Trophoblast cell (in vitro differentiated cells and primary cell): ENCODE data around the gene GNAL.

Source experiments
- DNase-seq, 2 donors: peaks; one replicate each; pipeline ENCODE4 v3.0.0-alpha.2; 2016
- H2AFZ ChIP-seq: 2 replicates; pipeline ENCODE4 v1.6.1; 2013; ENCODE audit warnings: low read length, moderate library complexity, mild to moderate bottlenecking; ENCODE audit not compliant: insufficient read depth, poor library complexity
- H2AK5ac ChIP-seq: 2 replicates; pipeline ENCODE4 v1.6.1; 2013; ENCODE audit warnings: mild to moderate bottlenecking, low read length
- H2BK120ac ChIP-seq: 2 replicates; pipeline ENCODE4 v1.6.1; 2013; ENCODE audit warnings: low read length, mild to moderate bottlenecking, moderate library complexity; ENCODE audit not compliant: insufficient read depth, poor library complexity
- H2BK12ac ChIP-seq: 2 replicates; pipeline ENCODE4 v1.6.1; 2013; ENCODE audit warnings: mild to moderate bottlenecking, low read length, moderate library complexity
- H2BK5ac ChIP-seq: 2 replicates; pipeline ENCODE4 v1.6.1; 2013; ENCODE audit warnings: low read length, low read depth, moderate library complexity, mild to moderate bottlenecking; ENCODE audit not compliant: poor library complexity
- H3K14ac ChIP-seq: 2 replicates; pipeline ENCODE4 v1.6.1; 2013; ENCODE audit warnings: mild to moderate bottlenecking, low read length
- H3K18ac ChIP-seq: 2 replicates; pipeline ENCODE4 v1.6.1; 2013; ENCODE audit warnings: mild to moderate bottlenecking, low read length
- H3K23ac ChIP-seq: 2 replicates; pipeline ENCODE4 v1.6.1; 2013; ENCODE audit warnings: low read length
- H3K27ac ChIP-seq: 2 replicates; pipeline ENCODE4 v1.5.1; 2013; ENCODE audit warnings: low read depth, mild to moderate bottlenecking, inconsistent platforms, low read length, moderate library complexity
- H3K27me3 ChIP-seq: 2 replicates; pipeline ENCODE4 v1.6.1; 2013; ENCODE audit warnings: inconsistent platforms, mild to moderate bottlenecking, low read length, moderate library complexity; ENCODE audit not compliant: insufficient read depth
- H3K36me3 ChIP-seq, 2 experiments: 1 replicate in 1 of 2; 2 replicates in 1 of 2; pipeline ENCODE4 v1.6.1; 2013; ENCODE audit warnings: low read length in 2 of 2, mild to moderate bottlenecking in 2 of 2, moderate library complexity in 1 of 2; ENCODE audit not compliant: insufficient read depth in 2 of 2, control insufficient read depth in 1 of 2
- H3K4ac ChIP-seq: 2 replicates; pipeline ENCODE4 v1.6.1; 2013; ENCODE audit warnings: low read depth, mild to moderate bottlenecking, low read length, moderate library complexity
- H3K4me1 ChIP-seq, 2 experiments: 1 replicate in 1 of 2; 2 replicates in 1 of 2; pipeline ENCODE4 v1.6.1; 2013; ENCODE audit warnings: low read length in 2 of 2, mild to moderate bottlenecking in 2 of 2, moderate library complexity in 1 of 2; ENCODE audit not compliant: insufficient read depth in 2 of 2, control insufficient read depth in 1 of 2
- H3K4me2 ChIP-seq: 2 replicates; pipeline ENCODE4 v1.6.1; 2013; ENCODE audit warnings: inconsistent platforms, mild to moderate bottlenecking, low read length, moderate library complexity
- H3K4me3 ChIP-seq: 2 replicates; pipeline ENCODE4 v1.5.1; 2013; ENCODE audit warnings: mild to moderate bottlenecking, low read depth, low read length, inconsistent platforms
- H3K79me1 ChIP-seq: one replicate; pipeline ENCODE4 v1.6.1; 2013; ENCODE audit warnings: low read length
- H3K79me2 ChIP-seq: 2 replicates; pipeline ENCODE4 v1.6.1; 2013; ENCODE audit warnings: low read length, mild to moderate bottlenecking; ENCODE audit not compliant: control insufficient read depth, insufficient read depth, poor library complexity
- H3K9ac ChIP-seq: 2 replicates; pipeline ENCODE4 v1.6.1; 2013; ENCODE audit warnings: mild to moderate bottlenecking, low read length
- H3K9me3 ChIP-seq: 2 replicates; pipeline ENCODE4 v1.6.1; 2013; ENCODE audit warnings: low read depth, mild to moderate bottlenecking, control low read depth, inconsistent platforms, low read length; ENCODE audit not compliant: insufficient read depth
- H4K12ac ChIP-seq: 2 replicates; pipeline ENCODE4 v1.6.1; 2013; ENCODE audit warnings: low read depth, mild to moderate bottlenecking, low read length, moderate library complexity
- H4K8ac ChIP-seq: 2 replicates; pipeline ENCODE4 v1.6.1; 2013; ENCODE audit warnings: low read depth, mild to moderate bottlenecking, low read length, moderate library complexity
- H4K91ac ChIP-seq: one replicate; pipeline ENCODE4 v1.6.1; 2013; ENCODE audit warnings: low read depth, mild to moderate bottlenecking, low read length, moderate library complexity
- WGBS: extraction: QIAGEN DNeasy Blood & Tissue Kit; methylation state at CpG from one replicate; pipeline ENCODE4 v1.1.7; 2013; ENCODE audit warnings: missing lambda C conversion rate; ENCODE audit not compliant: insufficient read length, insufficient coverage; ENCODE audit errors: extremely low coverage; 5-methylcytosine and 5-hydroxymethylcytosine counted together

GNAL gene

GRCh38 chr18:11849279-11849678, 160.2 kb downstream of the GNAL start:
- H3K36me3 ChIP-seq: no peaks in the 10 kb centered on the region
- H3K4ac ChIP-seq: no peak overlapping the region
- H3K23ac ChIP-seq: no peak overlapping the region
- H3K18ac ChIP-seq: no peak overlapping the region
- peaks cover 0 to 2% of the 10 kb centered on the region in 2 experiments for H3K4me1 ChIP-seq
- H3K9me3 ChIP-seq: no peaks in the 10 kb centered on the region
- no peak overlapping the region for H2BK12ac ChIP-seq
- H3K9ac ChIP-seq: no peak overlapping the region
- H2AK5ac ChIP-seq: no peak overlapping the region
- H3K27me3 ChIP-seq: no peaks in the 10 kb centered on the region
- H3K27ac ChIP-seq: no peak overlapping the region
- H3K14ac ChIP-seq: no peak overlapping the region
- H2BK120ac ChIP-seq: no peak overlapping the region
- no peak overlapping the region for H2BK5ac ChIP-seq
- no peak overlapping the region for H4K91ac ChIP-seq
- no CpG with 5 or more reads among the region's 7 CpGs for WGBS
- H2AFZ ChIP-seq: no peak overlapping the region
- H4K8ac ChIP-seq: no peak overlapping the region
- no peak for DNase-seq
- H4K12ac ChIP-seq: no peak overlapping the region
- H3K79me2 ChIP-seq: peaks cover 8% of the 10 kb centered on the region
- H3K4me2 ChIP-seq: no peak overlapping the region
- H3K4me3 ChIP-seq: no peak overlapping the region
- peaks cover 6% of the 10 kb centered on the region for H3K79me1 ChIP-seq

GRCh38 chr18:11849841-11850634, 161.0 kb downstream of the GNAL start:
- H3K79me1 ChIP-seq: peaks cover 6% of the 10 kb centered on the region
- no peak overlapping the region for H2AFZ ChIP-seq
- H2BK120ac ChIP-seq: no peak overlapping the region
- H3K4me3 ChIP-seq: no peak overlapping the region
- no peak overlapping the region for H3K18ac ChIP-seq
- H3K14ac ChIP-seq: no peak overlapping the region
- no peak overlapping the region for H2AK5ac ChIP-seq
- WGBS: no CpG with 5 or more reads among the region's 17 CpGs
- H2BK5ac ChIP-seq: no peak overlapping the region
- H3K9ac ChIP-seq: no peak overlapping the region
- peak overlapping the region; percentile 37 for H3K4me2 ChIP-seq
- no peak overlapping the region for H3K23ac ChIP-seq
- peak overlapping the region; percentile 41 for H4K91ac ChIP-seq
- H3K4ac ChIP-seq: no peak overlapping the region
- no peak overlapping the region for H4K12ac ChIP-seq
- H2BK12ac ChIP-seq: no peak overlapping the region
- peak; percentile 98 to 99 for DNase-seq
- peaks cover 8% of the 10 kb centered on the region for H3K79me2 ChIP-seq
- no peak overlapping the region for H4K8ac ChIP-seq
- H3K27me3 ChIP-seq: no peaks in the 10 kb centered on the region
- H3K36me3 ChIP-seq: no peaks in the 10 kb centered on the region
- no peaks in the 10 kb centered on the region for H3K9me3 ChIP-seq
- peak overlapping the region; percentile 34 for H3K27ac ChIP-seq
- peaks cover 0 to 2% of the 10 kb centered on the region in 2 experiments for H3K4me1 ChIP-seq

- no peak overlapping the region for H2AK5ac ChIP-seq
- no peaks in the 10 kb centered on the region for H3K9me3 ChIP-seq
- peak overlapping the region; percentile 75 for H3K4me2 ChIP-seq
- H3K4ac ChIP-seq: peak overlapping the region; percentile 22
- no peaks in the 10 kb centered on the region for H3K36me3 ChIP-seq
- WGBS: no CpG with 5 or more reads among the region's 10 CpGs
- peaks cover 0 to 2% of the 10 kb centered on the region in 2 experiments for H3K4me1 ChIP-seq
- no peak overlapping the region for H3K14ac ChIP-seq
- H2BK12ac ChIP-seq: no peak overlapping the region
- peaks cover 6% of the 10 kb centered on the region for H3K79me1 ChIP-seq
- peak overlapping the region; percentile 39 for H2AFZ ChIP-seq
- H3K23ac ChIP-seq: no peak overlapping the region
- no peak overlapping the region for H3K4me3 ChIP-seq
- peak overlapping the region; percentile 87 for H4K8ac ChIP-seq
- H3K18ac ChIP-seq: no peak overlapping the region
- peaks cover 8% of the 10 kb centered on the region for H3K79me2 ChIP-seq
- H3K9ac ChIP-seq: peak overlapping the region; percentile 49
- H3K27ac ChIP-seq: peak overlapping the region; percentile 29
- H2BK120ac ChIP-seq: no peak overlapping the region
- peak overlapping the region; percentile 78 for H4K91ac ChIP-seq
- H2BK5ac ChIP-seq: no peak overlapping the region
- no peak overlapping the region for H4K12ac ChIP-seq
- DNase-seq: peak in 1 of 2 donors; percentile 77
- H3K27me3 ChIP-seq: no peaks in the 10 kb centered on the region
These were observed 161.7 kb downstream of the GNAL start for GRCh38 chr18:11850821-11851145.

DNA sequence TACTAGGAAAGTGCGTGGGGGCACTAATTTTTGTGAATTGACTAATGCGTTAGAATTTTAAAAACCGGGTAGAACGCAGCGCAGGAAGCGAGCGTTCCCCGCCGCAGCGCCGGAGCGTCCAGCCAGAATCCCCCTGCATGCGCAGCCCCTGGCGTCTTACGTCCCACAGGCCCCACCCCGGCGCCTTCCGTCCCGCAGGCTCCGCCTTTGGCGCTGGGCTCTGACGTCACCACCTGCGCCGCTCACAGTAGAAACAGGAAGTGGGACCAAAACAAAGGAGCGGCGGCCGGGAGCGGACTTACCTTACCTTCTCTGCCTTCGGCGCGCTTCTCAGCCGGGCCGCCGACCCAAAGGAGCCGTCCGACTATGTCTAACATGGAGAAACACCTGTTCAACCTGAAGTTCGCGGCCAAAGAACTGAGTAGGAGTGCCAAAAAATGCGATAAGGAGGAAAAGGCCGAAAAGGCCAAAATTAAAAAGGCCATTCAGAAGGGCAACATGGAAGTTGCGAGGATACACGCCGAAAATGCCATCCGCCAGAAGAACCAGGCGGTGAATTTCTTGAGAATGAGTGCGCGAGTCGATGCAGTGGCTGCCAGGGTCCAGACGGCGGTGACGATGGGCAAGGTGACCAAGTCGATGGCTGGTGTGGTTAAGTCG, 162.2 kb downstream of the GNAL start, which contains the start of gene CHMP1B:
CHMP1B (plus strand) TSS at position 268 of the 660 bp plus-strand sequence; CDS start at position 367, 99 bp downstream.
- Histone ChIP-seq H4K12ac (peak within 1 kb of the TSS; percentile 83), H2BK120ac (peak within 1 kb of the TSS; percentile 39), H3K4me3 (peak within 1 kb of the TSS; percentile 95), H3K36me3 (no peaks in the 10 kb centered on the region), H3K9ac (peak within 1 kb of the TSS; percentile 94), H3K27ac (peak within 1 kb of the TSS; percentile 34), H4K8ac (peak within 1 kb of the TSS; percentile 94), H3K4me2 (peak within 1 kb of the TSS; percentile 97), H2AK5ac (peak within 1 kb of the TSS; percentile 66), H3K14ac (peak within 1 kb of the TSS; percentile 85), H3K79me1 (peaks cover 7% of the 10 kb centered on the region), H2BK12ac (no peak within 1 kb of the TSS), H3K23ac (no peak within 1 kb of the TSS), H3K79me2 (peaks cover 8% of the 10 kb centered on the region), H3K4me1 (peaks cover 0 to 4% of the 10 kb centered on the region in 2 experiments), H3K27me3 (no peaks in the 10 kb centered on the region), H4K91ac (peak within 1 kb of the TSS; percentile 78), H2AFZ (peak within 1 kb of the TSS; percentile 65), H3K9me3 (no peaks in the 10 kb centered on the region), H2BK5ac (peak within 1 kb of the TSS; percentile 42), H3K4ac (peak within 1 kb of the TSS; percentile 66), H3K18ac (peak within 1 kb of the TSS; percentile 34)
- DNase-seq: peak; percentile 98 to 99
- no CpG with 5 or more reads among the region's 53 CpGs for WGBS
